Stimulated activated CD8-positive, alpha-beta memory T cell treated with anti-CD3 and anti-CD28 coated beads, Interleukin-4, amount 100 ng/mL, for 48 hours (primary cell): Measurements from ENCODE around the gene PTK7.
"Not testable (repeated sequence)": the region's sequence is repeated elsewhere in the genome, so short reads cannot be mapped to it uniquely, and the experiment has no call there.

ENCODE experiments used
- DNase-seq: peaks from one replicate; pipeline ENCODE4 v3.0.0-alpha.2; 2020

Gene PTK7

DNA sequence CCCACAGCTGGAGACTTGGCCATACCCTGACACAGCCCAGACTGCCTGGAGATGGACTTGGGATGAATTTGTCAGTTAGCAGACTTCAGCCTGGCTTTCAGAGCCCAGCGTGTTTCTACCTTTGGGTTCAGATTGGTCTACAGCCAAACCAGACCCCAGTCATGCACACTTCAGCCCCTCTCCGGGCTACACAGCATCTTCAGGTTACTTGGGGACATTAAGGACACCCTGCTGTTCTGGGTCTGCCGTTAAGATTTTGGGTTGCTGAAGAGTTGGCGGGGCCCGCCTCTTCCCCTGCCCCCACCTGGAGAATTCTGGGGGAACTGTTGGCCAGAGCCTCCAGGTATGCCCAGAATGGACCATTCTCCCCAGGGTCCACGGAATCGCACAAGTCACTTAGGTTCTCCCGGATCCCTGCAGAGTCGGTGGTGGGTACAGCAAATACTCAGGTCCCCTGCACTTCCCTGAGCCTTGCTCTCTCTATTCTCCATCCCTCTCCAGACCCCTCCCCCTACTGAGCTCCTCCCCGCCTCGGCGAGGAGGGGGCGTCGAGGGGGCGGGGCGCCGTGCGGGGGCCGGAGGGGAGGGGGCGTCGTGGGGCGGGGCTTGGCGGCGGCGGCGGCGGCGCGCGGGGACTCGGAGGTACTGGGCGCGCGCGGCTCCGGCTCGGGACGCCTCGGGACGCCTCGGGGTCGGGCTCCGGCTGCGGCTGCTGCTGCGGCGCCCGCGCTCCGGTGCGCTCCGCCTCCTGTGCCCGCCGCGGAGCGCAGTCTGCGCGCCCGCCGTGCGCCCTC, at the start of gene PTK7:
TSS of gene PTK7 (plus strand) at position 645 of the 794 bp plus-strand sequence. CDS start 175 bp downstream, outside the sequence.
- peak; percentile 51 for DNase-seq

GRCh38 chr6:43026365-43026764, 49.7 kb upstream of the PTK7 start:
- DNase-seq, result no peak

DNA sequence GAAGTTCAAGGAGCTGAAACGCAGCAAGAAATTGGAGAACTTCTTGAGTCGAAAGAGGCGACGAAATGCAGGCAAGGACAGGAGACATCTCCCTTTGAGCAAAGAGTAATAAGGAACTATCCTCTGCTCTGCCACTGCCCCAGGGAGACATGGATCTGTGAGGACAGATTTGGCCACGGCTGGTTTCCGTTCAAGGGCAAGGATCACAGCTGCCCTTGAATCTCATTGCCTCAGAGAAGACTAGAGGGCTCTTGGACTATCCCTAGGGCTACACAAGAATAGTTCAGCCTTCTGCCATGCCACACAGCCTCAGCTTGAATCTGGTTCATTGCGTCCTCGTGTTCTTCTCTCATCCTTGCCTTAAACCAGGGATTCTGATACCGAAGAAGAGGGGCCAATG, 47.0 kb upstream of the PTK7 start:
- no peak for DNase-seq

GRCh38 chr6:43032326-43032725, 43.8 kb upstream of the PTK7 start:
- DNase-seq, result no peak

DNA sequence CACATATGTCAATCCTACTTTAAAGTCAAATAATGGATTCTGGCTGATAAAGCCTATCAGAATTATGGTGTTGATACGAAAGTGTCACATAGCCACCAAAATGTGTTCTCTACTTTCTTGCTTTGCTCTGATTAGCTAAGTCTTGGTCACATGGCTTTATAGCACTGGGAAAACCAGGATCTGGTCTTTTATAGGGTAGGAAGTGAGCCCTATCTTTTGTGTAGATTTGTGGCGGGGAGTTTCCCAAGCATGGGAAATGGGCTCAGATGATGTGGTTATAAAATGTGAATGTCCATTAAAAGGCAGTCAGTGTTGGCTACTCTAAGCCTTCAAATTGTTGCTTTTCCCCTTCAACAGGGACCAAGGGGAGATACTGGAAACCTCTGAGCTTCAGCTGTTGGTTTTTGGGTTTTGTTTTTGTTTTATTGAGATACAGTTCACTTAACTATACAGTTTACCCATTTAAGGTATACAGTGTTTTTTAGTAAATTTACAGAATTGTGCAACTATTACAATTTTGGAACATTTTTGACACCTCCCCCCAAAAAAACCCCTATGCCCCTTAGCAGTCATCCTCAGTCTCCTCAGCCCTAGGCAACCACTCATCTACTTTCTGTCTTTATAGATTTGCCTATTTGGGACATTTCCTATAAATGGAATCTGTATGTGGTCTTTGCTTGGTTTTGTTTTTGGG, 42.5 kb upstream of the PTK7 start:
- DNase-seq, result no peak

DNA sequence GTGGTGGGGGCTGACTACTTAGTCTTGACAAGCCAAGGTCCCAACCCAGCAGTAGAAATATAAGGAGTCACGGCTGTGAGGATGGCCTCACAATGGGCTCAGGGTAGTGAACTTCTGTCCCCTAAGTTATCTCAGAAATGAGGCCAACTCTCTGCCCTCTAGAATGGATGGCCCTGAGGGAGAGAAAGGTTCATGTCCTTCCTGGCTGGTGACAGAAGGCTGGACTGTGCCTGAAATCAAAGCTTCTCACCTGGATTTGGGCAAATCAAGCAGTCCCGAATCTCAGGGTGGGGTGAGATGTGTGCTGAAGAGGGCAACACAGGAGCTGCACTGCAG, 42.0 kb upstream of the PTK7 start:
- no peak for DNase-seq

- no peak for DNase-seq
Measured at GRCh38 chr6:43035495-43036194, 40.5 kb upstream of the PTK7 start.

DNA sequence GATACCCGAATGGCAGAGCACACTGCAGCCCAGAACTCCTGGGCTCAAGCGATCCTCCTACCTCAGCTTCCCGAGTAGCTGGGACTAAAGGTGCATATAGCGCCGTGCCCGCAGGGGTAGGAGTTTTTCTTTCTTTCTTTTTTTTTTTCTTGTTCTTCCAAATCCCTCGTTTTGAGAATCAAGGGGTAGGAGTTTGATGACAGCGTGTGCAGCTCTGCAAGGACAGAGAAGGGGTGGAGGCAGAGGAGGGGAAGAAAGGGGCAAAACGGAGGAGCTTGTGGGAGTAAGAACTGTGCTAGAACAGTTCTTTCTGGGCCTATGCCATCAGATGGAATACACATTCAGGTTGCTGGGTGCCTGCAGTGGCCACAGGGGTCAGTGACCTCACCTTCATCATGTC, 39.4 kb upstream of the PTK7 start:
- DNase-seq, result no peak

DNA sequence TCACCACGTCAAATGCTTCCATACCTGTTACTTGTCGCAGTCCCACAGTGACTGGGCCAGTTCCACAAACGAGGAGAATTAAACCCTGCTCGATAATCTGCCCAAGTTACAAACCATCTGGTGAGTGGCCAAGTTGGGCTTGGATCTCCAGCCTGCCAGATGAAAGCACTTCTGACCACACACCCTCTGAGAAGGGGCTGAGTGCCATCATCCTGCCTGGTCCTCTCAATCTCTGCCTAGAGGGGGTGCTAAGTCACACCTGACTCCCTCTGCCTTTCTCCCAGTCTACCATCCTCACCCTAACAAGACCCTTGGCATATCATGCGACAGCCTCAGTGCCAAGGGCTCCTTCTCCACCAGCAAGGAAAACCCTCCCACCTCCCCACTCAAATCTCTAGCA, 38.9 kb upstream of the PTK7 start:
- no peak for DNase-seq

DNA sequence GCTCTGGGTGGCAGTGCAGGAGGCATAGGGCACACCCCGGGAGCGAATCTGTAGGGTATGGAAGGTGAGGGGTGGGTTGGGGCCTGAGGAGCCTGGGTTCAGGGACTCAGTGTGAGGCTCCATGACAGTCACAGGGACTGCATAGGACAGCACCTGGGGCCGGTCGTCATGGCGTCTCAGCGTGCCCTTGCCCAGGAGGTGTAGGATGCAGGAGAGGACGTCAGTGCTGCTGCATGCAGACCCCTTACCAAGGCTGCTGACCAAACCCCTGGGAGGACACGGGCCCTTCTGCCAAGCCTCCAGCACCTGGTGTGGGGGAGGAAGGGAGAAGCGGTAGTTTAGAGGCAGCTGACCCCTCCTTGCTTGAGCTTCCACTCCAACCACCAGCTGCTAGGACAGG, 38.4 kb upstream of the PTK7 start:
- no peak for DNase-seq

GRCh38 chr6:43038727-43039126, 37.4 kb upstream of the PTK7 start:
- no peak for DNase-seq

DNA sequence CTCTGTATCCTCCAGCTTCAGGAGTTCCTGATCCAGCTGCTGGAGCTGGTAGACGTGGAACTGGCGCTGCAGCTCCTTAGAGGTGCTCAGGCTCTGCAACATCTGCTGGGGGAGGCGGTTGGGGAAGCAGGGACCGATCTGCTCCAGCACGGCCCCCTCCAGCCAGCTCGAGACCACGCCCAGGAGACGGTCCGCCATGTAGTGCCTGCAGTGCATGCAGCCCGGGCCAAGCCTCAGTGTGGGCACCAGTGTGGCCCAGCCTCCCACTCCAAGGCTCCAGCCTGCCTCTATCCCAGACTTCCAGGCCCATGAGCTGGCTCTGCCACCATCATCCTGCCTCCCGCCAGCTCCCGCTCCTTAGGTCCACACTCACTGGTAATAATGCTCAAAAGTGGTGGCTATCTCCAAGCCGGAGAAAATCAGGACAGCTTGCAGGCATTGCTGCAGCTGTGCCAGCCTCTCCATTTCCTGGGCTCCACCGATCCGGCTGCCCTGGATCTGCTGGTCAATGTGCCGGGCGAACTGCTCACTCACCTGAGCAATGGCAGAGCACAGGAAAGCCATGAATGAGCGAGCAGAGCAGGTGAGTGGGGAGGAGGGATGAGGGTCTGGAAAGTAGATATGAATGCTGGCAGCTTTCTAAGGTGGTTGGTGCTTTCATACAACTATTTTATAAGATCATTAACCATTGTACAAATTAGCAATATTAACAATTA, 35.4 kb upstream of the PTK7 start:
- no peak for DNase-seq

- DNase-seq, result not testable (repeated sequence)
Measured at GRCh38 chr6:43041475-43041874, 34.6 kb upstream of the PTK7 start.

- DNase-seq, result no peak
Measured at GRCh38 chr6:43043310-43043709, 32.8 kb upstream of the PTK7 start.

- DNase-seq, result no peak
Measured at GRCh38 chr6:43045371-43045930, 30.7 kb upstream of the PTK7 start.

DNA sequence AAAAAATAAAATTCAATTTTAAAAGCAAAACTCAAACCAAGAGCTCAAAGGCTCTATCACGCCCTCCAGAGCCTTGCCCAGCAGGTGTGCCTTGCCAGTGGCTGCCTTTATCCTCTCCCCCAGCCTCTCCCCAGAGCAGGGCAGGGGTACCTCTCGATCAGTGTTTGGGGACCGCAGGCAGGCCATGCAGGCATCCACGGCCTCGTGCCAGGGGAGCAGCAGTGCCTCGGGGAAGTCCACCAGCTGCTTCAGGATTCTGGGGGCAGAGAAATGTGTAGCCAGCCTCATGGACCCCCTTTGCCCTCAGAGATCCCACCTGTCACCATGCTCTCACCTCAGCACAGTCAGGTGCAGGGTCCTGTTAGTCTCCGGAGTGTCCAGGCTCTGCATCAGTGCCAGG, 28.1 kb upstream of the PTK7 start:
- no peak for DNase-seq

- DNase-seq, result no peak
Measured at GRCh38 chr6:43050981-43051380, 25.1 kb upstream of the PTK7 start.

- DNase-seq, result no peak
Measured at GRCh38 chr6:43052225-43052841, 23.8 kb upstream of the PTK7 start.

DNA sequence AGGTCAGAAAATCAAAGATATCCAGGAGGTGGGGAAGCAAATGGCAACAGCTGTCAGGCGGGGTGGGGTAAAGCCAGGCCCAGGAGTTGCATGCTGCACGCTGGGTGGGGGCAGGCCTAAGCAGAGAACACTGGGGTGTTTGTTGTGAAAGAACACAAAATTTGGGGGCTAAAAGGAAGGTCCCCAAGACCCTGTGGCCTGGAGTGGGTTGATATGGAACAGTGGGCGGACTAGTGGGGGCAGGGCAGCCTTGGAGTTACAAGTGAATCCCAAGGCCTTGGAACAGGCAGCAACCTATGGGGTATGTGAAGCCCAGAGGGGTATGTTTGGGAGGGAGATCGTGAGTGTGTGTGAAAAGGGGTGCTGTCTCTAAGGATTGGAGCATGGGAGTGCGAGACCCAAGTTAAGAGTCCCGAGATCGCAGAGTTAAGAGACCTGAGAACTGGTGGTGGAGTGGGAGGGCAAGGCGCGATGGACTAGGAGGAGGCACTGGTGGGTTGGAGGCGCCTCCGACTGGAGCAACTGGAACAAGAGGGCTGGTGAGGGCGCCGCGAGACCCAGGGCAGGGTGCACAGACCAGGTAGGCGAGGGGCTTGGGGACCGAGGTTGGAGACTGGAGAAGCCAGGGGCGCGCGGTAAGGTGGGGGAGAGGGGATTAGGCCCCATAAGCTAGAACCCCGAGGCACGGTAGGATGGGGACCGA, 23.1 kb upstream of the PTK7 start:
- peak; percentile 46 for DNase-seq

- DNase-seq, result peak; percentile 93
Measured at GRCh38 chr6:43053545-43054205, 22.4 kb upstream of the PTK7 start, which contains the start of gene CUL7. TSS of gene CUL7 (minus strand) at chr6:43053851. CDS start at chr6:43052788, 1,063 bp downstream.
